HG03457 (cell line): ENCODE data around the gene NDEL1.
A peak's percentile ranks its signal among the peaks of the same experiment; 100 is the strongest.

Experiments
- ATAC-seq: cut with Tn5 transposase; IDR thresholded peaks from one replicate; pipeline ENCODE4 v1.9.1; 2021; ENCODE audit warnings: moderate number of reproducible peaks; ENCODE audit not compliant: unreplicated experiment

The NDEL1 gene

DNA sequence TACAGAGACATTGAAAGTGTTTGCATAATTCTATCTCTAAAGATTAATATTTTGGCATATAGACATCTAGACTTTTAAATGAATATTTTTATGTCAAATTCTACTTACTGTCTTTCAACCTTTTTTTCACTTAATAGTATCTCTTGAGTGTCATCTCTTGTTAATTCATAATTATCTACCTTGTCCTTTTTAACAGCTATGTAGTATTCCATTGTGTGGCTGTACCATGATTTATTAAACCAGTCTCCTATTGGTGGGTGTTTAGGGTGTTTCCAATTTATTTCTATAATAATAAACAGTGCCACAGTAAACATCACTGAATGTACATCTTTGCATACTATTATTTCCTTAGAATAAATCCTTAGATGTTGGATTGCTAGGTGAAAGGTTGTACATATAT, 21.7 kb upstream of the NDEL1 start:
- ATAC-seq: no peak

DNA sequence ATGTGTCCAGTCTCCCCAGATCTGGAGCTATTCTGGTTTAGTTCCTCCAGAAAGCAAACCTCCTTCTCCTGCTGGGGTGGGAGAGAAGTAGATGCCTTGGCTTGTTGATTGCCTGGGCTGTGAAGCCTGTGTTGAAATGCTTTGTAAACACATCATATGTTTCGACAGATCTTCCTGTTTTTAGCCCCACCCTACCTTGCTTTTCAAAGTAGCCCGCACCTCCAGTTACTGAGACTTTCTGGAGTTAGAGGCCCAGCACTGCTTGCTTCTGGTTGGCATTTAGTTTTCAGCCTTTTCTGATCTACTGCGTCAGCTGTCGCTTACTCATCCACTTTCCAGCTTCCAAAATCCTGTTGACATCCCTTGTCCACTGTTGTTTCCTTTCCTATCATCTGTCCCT, 17.9 kb upstream of the NDEL1 start:
- no peak for ATAC-seq

DNA sequence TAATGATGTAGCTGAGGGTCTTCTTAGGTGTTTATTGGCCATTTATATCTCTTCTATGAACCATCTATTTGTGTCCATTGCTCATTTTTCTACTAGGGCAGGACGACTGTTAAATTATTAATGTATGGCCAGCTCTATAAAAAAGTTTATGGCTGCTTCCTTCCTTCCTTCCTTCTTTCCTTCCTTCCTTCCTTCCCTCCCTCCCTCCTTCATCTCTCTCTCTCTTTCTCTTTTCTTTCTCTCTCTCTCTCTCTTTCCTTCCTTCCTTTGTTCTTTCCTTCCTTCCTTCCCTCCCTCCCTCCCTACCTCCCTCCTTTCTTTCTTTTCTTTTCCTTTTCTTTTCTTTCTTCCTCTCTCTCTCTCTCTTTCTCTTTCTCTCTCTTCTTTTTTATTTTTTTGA, 17.2 kb upstream of the NDEL1 start:
- no peak for ATAC-seq

DNA sequence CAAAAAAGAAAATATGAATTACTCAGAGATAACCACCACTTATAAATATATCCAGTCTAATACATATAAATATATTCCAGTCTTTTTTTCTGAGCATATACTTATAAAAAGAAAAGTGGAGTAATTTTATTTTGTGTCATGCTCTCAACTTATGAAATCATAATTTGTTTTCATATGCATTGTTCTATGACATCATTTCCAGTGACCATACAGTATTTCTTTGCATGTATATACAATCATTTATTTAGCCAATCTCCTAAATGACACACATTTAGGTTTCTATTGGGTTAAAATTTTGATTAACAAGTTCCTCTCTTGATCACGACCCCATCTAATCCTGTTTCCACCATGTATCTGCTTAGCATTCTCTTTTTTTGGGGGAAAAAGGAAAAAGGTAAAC, 16.4 kb upstream of the NDEL1 start:
- no peak for ATAC-seq

DNA sequence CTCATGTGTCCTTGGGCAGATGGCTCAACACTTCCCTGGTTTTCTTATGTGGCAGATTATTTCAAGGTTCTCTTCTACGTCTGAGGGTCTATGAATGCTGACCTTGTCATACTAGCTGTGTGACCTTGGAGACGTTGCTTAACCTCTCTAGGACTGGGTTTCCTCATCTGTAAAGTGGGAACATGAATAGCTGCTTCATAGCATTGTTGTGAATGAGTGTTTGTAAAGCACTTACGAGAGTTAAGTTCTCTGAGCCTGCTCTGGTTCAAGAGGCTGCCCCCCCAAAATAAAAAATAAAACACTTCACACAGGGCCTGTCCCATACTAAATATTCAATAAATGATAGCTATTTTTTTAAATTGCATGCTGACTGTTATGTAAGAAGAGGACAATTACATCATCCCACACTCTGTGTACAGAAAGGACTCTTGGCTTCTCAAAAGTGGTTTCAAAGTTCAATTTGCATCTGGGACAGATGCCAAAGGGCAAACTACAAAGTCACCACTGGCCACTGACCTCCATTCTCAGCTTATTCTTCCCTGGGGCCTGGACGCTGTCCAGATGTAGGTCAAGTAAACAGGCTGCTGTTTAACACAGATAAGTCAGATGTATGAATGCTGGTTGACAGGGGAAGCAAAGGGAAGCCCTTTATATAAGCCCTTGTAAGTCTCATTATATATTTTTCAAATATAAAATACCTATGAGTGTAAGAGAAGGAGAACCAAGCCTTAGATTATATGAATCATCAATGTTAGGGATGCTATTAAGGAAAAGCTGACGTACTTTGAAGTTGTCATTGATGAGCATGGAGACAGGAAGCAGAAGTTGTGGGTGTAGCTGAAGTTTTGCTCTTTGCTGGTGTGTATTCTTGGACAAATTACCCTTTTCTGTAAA, 15.4 kb upstream of the NDEL1 start:
- ATAC-seq: no peak

DNA sequence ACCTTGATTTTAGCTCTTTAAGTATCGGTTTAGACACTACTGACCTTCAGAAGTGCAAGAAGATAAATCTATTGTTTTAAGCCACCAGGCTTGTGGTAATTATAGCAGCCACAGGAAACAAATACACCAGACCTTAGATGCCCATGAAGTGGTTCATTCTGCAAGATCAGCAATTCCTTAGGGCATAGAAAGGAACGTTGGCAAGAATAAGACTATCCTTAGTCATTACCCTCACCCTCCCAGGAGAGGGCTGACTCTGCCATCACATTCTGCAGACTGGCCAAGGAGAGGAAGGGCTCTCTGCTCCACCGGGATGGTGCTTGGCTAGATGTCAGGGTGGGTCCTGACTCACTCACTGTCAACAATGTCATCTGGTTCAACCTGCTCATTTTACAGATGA, 14.1 kb upstream of the NDEL1 start:
- no peak for ATAC-seq

DNA sequence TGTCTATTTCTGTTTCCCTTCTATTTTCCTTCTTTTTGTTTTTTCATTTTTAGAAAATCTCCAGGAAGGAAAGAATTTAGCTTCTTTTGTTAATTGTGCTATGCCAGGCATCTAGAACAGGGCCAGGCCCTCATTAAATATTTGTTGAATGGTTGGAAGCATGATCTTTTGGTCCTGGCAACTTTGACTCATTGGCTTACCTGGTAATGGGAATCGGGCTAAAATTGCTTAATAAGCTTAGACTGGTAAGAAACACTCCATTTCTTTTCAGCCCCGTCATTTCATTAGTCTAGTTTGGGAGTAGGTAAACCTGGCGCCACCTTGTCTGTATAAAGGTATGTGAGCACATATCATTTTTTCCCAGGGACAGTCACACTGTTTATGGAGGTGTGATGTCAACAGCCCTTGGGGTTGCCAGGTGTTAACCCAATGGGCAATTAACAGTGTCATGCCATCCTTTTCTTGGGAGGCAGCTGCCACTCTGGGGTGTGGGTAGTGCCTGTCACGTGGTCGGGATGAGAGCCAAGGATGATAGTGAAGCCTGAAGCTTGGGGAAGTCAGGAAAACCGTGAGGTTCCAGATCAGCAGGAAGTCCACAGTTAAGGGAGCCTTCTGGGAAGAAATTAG, 9.5 kb upstream of the NDEL1 start:
- no peak for ATAC-seq

DNA sequence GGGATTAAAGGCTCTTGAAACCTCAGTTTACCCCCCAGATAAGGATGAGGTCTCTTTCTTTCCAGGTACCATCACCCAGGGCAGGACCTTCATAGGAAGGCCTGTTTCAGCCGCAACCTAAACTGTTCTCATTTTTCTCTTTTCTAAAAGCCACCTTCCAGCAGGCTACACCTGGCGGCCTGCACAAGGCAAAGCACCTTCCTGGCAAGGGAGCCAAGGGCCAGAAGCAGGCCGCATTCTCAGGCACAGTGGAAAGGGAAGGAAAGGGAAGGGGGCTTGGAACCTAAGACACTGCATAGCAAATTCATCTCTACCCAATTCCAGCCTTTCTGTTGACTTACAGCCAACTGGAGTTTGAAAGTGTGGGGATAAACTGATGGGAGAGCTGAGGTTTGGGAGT, 8.9 kb upstream of the NDEL1 start:
- no peak for ATAC-seq

DNA sequence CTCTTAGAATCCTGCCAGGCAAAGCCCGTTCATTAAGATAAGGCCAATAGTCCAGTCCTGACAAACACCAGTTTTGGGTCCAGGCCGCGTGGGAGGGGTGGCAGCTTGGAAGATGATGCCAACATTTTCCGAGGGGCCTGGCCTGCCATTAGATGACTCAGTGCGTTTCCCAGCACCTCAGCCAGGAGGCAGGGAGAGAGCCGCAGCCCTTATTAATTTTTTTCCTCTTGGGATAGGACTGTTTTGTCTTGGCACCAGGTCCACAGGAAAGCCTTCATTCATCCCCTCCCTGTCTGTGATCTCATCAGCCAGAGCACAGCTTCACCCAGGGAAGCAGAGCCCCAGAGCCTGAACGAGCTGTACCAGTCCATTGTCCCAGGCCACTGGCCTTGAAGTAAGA, 4.7 kb upstream of the NDEL1 start:
- no peak for ATAC-seq

DNA sequence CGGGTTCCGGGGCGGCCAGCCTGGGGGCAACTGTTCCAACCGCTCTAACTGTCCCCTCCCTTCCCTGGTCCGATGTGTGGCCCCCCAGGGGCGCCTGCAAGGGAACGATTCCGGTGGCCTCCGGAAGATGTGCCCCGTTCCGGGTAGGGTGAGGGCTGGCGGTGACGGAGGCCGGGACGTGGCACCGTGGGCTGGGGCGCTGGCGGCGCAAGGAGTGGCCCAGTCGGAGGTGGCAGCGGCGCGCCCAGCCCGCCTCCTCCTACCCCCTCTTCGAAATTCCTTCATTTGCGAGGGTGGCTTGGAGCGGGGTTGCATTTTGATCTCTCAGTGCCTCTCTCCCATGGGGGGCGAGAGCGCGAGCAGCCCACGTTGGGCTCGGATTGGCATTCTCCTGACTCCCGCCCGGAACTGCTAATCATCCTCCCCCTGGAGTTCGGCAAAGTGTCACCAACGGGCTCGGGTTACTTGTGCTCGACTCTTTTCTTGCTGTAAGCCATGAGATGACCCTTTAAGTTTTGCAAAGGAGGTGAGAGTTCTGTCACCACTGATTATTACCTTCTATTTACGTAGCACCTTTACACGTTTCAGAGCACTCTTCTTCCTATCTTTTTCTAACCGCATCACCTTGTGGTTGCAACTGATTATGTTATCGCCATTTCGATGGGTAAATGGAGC, 622 bp downstream of the NDEL1 start:
- ATAC-seq: peak; percentile 41

DNA sequence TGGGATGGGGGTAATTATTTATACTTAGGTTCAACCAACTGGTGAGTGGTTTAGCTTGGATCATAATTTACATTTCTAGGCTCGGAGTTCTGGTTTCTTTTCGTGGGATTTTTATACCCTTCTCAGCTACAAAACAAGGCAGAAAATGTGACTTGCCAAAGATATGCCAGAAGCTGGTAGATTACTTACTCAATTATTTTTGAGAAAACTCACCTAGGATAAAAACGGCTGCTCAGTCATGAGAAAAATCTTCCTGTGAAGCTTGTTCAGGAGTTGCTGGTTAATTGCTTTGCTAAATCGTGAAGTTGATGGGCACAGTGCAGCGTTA, 1.1 kb downstream of the NDEL1 start:
- no peak for ATAC-seq

DNA sequence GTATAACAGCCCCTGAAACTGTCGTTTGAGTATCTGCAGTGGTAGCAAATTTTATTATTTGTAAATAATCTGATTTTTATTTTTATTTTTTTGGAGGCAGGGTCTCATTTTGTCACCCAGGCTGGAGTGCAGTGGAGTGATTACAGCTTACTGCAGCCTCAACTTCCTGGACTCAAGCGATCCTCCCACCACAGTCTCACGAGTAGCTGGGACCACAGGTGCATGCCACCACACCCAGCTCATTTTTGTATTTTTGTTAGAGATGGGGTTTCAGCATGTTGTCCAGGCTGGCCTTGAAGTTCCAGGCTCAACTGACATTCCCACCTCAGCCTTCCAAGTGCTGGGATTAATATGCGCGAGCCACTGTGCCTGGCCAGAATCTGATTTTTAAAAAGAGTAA, 2.8 kb downstream of the NDEL1 start:
- no peak for ATAC-seq

DNA sequence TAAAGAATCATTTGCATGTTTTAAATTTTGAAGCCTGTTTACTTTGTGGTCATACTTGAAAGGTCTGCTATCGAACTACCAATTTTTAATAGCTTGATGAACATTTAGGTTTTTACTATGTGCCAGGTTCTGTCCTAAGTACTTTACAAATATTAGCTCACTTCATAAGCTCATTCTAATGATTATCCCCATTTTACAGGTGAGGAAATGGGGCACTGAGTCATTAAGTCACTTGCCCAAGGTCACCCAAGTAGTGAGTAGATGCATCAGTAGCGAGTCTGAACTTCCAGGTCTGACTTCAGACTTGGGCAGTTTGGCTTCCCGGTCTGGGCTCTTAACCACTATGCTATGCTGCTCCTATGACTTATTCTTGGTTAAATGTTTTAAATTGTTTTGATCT, 4.0 kb downstream of the NDEL1 start:
- ATAC-seq: no peak

DNA sequence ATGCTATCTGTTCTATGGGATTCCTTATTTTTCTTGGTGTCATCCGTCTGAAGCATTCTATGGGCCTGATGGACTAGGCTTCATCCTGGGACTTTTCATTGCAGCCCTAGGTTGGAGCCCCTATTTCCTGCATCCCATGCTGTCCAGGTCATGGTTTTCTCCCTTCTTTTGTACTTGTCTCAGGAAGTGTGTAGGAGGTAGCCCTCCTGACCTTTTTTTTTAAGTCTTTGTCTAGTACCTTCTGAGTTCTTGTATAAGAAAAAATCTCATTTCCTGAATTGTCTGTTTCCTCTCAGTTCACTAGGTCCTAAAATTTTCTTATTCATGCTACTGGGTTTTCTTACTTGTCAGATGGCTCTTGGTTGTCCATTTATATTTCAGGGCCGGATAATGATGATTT, 6.0 kb downstream of the NDEL1 start:
- ATAC-seq: no peak

DNA sequence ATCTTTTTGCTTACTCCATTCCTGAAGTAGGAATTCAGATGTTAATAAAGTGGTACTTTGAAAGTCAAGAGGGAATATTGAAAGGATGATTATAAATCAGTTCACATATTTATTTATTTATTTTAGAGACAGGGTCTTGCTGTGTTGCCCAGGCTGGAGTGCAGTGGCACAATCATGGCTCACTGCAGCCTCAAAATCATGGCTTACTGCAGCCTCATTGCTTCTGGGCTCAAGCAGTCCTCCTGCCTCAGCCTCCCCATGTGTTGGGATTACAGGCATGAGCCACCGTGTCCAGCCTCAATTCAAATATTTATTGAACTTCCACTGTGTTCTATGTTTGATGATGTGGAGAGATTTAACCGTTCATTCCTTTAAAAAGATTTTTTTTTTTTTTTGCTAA, 6.6 kb downstream of the NDEL1 start:
- no peak for ATAC-seq

DNA sequence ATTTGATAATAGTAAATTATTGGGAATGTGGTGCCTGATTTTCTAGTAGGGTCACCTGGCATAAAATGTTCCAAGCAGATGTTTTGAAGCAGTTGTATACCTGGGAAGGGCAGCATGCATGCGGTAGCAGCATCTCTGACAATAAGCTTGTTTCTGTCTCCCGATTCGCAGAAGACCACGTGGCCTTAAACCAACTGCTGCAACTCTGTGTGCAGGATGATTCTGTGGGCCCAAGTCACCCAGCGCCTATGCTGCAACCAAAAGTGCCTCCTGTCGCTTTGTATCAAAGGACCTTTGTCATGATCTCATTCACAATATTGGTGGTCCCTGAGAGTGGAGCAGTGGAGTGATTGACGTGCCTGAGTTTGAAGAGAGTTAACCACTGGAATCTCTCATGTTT, 8.1 kb downstream of the NDEL1 start:
- no peak for ATAC-seq

DNA sequence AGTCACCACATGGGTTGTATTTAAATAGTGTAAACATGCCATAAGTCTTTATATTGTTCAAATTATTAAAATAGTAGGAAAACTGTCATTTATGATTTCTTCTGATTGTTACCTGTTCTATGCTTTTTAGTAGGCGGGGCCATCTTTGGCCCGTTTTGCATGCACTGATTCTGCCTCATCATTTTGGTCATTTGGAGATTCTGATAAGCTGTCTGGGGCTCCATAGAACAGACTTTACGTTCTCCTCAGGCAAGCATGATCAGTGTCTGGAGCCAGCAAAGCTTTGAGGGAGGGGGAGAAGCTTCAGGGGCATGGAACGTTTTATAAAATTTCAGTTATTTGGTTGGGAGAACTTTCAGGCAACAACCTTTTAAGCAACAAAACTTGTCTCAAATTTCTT, 8.8 kb downstream of the NDEL1 start:
- ATAC-seq: no peak

DNA sequence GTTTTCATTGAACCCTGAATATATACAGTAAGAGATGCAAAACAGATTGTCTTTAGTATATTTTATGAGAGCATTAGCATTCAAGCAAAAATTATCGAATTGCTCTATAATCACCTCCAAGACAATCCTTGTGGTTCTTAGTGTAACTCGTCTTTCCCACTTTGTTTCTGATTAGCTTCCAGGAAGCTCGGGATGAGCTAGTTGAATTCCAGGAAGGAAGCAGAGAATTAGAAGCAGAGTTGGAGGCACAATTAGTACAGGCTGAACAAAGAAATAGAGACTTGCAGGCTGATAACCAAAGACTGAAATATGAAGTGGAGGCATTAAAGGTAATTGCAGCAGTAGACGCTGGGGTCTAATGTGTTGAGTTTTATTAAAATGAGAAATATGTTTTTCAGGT, 9.9 kb downstream of the NDEL1 start:
- ATAC-seq: no peak

DNA sequence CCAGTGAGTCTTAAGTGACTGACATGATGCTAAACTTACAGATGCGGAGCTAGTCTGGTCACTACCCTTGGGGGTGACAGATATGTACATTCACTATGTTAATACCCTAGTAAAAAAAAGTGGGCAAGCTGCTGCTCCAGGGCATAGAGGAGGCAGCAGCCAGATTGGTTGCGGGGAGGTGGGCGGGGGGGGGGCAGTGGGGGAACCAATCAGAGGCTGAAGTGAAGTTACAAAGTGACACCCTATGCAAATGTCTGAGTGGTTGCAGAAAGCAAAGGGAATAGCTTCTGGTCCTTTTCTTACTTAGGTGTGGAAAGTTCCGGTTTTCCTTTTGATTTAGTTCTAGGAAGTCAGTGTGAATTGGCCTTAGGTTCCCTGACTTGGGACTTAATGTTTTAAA, 12.1 kb downstream of the NDEL1 start:
- no peak for ATAC-seq

DNA sequence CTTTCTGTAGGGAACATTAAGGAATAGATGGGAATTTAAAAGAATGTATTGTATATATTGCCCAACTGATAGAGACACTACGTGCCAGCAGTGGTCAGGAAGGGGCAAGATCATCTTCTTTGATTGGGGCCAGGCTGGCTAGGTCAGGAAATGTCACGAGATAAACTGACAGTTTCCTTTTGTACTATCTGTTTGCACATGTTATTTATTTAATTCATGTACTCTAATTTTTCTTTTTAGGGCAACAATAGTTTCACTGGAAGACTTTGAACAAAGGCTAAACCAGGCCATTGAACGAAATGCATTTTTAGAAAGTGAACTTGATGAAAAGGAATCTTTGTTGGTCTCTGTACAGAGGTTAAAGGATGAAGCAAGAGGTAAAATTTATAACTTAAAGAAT, 12.6 kb downstream of the NDEL1 start:
- no peak for ATAC-seq

DNA sequence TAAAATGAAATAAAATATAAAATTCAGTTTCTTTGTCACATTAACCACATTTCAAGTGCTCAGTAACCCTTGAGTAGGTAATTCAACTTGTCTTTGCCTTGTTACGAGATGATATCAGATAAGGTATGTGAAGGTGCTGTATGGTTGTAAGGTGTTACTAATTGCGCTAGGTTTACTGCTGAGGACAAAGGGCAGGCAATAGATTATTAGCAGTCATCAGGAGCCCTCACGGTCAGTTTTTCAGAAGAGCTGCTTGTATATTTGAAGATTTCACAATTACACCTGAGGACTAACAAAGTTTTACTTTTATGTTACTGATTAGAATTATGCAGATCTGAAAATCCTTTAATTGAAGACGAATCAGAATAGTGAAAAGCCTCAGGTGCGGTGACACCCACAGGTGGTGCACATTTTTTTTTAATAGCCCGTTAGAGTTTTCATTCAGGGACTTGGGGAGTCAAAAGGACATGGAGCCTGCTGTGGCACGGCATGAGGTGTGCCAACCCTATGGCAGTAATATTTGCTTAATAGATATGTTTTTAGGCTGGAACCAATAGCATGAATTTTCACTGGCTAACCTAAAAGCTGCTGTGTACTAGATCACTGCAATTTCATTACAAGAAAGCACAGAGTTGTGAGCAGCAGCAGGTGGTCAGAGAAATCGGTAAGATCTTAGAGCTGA, 16.4 kb downstream of the NDEL1 start:
- no peak for ATAC-seq

DNA sequence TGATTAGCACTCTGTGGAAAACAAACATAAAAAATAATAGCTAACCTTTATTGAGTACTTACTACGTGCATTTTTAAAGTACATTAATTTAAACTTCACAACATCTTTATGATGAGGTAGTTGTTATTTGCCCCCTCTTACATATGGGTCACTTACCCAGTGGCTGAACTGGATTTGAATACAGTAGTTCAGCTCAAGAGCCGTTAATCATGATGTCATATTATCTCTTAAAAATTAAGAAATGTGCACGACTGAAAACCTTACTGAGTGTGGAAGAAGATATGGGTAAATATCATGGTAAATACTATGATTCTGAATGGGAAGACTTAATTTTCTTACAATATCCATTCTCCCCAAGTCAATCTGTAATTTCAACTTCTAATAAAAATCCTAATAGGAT, 17.6 kb downstream of the NDEL1 start:
- ATAC-seq: no peak
